Measurements from ENCODE around the gene WDR72. TPM values are rescaled to one million over a fixed set of nuclear protein-coding genes. Genes with fewer than 3 reads are reported as not detected.

The WDR72 gene
- total RNA-seq, result 0.19 TPM in 1 of 2 replicates, not detected in the other

DNA sequence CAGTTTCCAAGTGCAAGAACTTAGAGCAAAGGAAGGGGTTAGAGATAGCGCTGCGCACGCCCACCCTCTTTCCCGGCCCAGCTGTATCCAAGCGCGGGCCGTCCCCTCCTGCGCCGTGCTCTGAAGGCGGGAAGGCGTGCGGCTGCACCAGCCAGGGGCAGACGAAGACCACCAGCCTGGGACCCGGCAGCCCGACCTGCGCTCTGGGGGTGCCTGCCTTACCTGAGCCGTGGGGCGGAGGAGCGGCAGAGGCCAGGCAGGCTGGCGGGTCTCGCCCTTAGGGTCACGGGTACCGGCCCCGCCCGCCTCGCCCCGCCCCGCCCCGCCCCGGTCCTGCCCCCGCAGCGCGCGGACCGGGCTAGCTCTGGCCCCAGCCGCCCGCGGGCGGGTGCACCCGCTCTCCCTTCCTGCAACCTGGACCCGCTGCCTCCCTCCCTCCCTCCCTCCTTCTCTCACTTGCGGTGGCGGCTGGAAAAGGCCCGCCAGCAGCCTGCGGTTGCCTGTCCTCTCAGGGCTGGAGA is at the start of gene WDR72:
WDR72 (minus strand) TSS at position 253 of the 521 bp plus-strand sequence. CDS start 26,514 bp downstream, outside the sequence.

Other genes starting within 250 kb of the WDR72 start
- gene UNC13C, start 218.8 kb upstream of the WDR72 start, total RNA-seq, result under 0.01 TPM in 1 of 2 replicates, not detected in the other